Measurements from ENCODE around the gene ABCA7.
A peak's percentile ranks its signal among the peaks of the same experiment; 100 is the strongest.

ABCA7 gene

DNA sequence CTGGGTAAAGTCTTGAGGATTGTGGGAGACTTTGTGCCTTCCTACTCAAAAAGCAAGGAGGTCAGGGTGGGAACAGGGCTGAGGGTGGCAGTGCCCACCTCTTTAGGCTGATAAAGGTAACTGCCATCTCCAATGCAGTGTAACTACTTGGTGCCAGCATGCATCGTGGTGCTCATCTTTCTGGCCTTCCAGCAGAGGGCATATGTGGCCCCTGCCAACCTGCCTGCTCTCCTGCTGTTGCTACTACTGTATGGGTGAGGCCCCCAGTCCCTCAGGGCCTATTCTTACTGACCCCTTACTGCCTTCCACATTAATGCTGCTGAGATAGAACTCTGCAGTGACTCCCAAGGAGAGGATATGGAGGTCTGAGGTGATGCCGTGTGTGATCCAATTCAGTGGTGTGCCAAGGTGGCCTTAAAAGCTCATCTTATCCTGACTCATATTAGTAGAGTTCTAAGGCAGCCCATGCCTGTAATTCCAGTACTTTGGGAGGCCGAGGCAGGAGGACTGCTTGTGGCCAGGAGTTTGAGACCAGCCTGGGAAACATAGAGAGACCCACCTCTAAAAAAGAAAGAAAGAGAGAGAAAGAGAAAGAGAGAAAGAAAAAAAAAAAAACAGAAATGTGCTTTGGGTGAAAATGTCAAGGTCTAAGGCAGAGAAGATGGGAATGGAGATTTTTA, 17.4 kb downstream of the ABCA7 start:
- no peak for DNase-seq (ENCODE audit: low spot score)

DNA sequence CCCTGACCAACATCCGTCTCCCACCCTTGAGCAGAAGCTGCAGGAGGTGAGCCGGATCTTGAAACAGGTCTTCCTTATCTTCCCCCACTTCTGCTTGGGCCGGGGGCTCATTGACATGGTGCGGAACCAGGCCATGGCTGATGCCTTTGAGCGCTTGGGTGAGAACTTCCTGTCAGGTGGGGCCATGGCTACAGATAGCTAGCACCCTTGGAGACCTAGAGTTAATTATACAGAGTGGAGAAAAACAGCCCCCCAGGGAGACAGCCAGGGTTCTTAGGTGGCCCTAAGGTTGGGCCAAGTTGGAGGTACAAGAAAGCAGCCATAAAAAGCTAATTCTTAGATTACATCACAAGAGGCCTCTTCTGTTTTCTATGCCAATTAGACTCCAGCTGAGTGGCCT, 18.2 kb downstream of the ABCA7 start:
- no peak for DNase-seq (ENCODE audit: low spot score)

DNA sequence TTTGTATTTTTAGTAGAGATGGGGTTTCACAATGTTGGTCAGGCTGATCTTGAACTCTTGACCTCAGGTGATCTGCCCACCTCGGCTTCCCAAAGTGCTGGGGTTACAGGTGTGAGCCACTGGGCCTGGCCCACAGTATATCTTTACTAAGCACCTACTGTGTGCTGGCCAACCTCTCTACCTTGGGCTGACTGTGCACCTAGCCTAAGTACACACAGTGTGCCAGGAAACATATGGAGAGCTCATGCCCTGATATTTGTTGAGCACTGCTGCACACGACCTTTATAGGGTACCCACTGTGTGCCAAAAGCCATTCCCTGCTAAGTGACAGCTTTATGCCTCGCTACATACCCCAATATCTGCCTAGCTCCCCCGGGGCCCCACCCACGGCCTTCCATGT, 20.8 kb downstream of the ABCA7 start:
- no peak for DNase-seq (ENCODE audit: low spot score)

DNA sequence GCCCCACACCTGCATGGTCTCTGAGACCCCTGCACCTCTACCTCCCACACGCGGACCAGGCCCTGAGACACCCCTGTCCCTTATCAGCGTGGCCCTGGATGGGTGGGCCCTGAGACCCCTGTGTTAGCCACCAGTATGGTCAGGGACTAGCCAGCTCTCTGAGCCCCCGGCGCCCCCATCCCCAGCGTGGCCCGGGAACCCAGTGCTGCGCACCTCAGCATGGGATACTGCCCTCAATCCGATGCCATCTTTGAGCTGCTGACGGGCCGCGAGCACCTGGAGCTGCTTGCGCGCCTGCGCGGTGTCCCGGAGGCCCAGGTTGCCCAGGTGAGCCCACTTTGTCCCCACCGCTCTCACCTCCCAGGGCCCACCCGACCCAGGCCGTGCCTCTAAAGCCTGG, 22.1 kb downstream of the ABCA7 start:
- DNase-seq (ENCODE audit: low spot score): no peak

DNA sequence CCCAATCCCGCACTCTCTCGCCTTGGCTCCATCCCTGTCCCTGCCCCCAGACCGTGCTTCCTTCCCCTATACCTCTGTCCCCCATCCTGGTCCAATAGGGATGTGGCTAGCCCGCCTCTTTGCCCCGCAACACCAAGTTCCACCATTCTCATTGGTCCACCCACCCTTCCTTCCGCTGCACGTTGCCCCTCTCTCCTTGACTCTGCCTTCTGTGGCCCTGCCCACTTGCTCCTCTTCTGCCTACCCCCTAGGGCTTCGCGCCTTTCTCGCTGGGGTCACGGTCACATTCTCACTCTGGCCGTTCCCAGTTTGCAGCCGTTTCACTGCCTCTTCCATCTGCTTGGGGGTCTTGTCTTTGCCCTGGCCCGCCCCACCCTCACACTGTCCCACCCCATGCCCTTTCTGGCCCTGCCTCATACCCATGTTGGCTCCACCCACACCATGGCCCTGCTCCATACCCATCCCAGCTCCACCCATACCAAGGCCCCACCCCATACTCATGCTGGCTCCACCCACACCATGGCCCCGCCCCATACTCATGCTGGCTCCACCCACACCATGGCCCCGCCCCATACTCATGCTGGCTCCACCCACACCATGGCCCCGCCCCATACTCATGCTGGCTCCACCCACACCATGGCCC, 22.6 kb downstream of the ABCA7 start:
- DNase-seq (ENCODE audit: low spot score): no peak

DNA sequence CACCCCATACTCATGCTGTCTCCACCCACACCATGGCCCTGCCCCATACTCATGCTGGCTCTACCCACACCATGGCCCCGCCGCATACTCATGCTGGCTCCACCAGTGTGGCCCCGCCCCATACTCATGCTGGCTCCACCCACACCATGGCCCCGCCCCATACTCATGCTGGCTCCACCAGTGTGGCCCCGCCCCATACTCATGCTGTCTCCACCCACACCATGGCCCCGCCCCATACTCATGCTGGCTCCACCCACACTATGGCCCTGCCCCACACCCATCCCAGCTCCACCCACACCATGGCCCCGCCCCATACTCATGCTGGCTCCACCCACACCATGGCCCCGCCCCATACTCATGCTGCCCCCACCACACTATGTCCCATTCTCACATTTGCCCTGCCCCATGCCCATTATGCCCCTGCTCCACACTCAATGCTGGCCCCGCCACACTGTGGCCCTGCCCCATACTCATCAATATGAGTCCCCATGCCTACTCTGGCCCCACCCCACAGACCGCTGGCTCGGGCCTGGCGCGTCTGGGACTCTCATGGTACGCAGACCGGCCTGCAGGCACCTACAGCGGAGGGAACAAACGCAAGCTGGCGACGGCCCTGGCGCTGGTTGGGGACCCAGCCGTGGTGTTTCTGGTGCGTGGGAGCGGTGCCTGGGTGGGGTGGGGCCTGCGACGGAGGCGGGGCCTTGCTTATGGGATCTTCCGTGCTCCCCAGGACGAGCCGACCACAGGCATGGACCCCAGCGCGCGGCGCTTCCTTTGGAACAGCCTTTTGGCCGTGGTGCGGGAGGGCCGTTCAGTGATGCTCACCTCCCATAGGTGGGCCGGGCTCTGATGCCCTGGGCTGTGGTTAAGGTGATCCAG, 23.4 kb downstream of the ABCA7 start:
- DNase-seq (ENCODE audit: low spot score): no peak

DNA sequence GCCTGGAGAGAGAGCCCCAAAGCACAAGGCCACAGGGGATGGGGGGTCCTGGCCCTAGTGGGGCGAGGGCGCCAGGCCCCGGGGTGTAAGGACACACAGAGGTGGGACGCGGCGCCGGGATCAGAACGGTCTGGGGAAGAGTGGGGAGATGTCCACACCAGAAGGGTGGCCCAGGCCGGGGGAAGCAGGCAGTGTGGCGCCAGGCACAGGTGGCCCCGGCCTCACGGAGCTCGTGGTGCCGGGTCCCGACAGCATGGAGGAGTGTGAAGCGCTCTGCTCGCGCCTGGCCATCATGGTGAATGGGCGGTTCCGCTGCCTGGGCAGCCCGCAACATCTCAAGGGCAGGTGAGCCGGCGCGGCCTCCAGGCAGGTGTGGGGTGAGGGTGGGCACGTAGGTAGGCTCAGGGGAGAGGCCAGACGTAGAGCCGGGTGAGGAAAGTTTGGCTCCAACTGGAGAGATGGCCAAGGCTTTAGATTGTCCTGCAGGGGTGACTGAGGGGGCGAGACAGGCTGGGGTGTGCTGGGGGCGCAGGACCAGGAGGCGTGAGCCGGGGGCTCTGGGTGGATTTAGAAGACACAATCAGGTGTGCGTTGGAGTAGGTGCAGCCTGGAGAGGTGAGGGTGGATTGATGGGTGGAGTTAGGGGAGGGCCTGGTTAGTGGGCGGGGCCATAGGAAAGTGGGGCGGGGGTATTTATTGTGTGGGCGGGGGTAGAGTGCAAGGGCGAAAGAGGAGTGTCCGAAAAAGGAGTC, 24.2 kb downstream of the ABCA7 start:
- no peak for DNase-seq (ENCODE audit: low spot score)

DNA sequence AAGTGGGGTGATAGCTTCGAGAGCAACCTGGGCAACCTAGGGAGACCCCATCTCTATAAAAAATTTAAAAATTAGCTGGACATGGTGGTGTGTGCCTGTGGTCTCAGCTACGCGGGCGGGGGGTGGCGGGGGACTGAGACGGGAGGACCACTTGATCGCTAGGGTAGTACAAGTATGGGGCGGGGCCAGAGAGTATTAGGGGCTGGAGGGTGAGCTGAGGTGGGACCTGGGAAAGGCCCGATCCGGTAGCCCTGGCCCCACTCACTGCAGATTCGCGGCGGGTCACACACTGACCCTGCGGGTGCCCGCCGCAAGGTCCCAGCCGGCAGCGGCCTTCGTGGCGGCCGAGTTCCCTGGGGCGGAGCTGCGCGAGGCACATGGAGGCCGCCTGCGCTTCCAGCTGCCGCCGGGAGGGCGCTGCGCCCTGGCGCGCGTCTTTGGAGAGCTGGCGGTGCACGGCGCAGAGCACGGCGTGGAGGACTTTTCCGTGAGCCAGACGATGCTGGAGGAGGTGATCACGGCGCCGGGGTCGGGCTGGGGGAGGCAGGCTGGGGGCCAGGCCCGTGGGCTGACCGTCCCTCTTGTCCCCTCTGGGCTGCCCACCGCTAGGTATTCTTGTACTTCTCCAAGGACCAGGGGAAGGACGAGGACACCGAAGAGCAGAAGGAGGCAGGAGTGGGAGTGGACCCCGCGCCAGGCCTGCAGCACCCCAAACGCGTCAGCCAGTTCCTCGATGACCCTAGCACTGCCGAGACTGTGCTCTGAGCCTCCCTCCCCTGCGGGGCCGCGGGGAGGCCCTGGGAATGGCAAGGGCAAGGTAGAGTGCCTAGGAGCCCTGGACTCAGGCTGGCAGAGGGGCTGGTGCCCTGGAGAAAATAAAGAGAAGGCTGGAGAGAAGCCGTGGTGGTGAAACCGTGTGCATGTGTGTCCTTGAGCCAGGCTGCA, 25.0 kb downstream of the ABCA7 start:
- peak; percentile 82 for DNase-seq (ENCODE audit: low spot score)

DNA sequence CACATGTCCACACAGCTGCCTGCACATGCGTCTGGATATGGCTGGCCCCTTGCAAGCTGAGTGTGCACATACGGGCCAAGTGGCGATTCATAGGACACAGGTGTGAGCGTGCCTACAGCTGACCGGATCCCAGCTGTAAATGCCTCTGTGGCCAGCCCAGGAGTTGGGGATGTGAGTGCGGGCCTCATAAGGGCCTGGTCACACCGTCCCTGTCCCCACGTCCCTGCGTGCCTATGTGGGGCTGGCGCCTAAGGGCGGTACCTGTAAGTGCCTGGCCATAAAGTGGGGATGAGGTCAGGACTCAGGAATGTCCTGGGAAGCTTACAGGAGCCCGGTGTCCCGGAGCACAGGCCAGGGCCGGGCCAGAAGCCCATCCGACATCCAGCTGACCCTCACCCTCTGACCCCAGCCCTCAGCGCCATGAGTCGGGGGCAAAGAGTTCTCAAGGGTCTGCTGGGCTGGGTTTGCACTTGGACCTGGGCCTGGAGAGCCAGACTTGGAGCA, 25.8 kb downstream of the ABCA7 start:
- no peak for DNase-seq (ENCODE audit: low spot score)

DNA sequence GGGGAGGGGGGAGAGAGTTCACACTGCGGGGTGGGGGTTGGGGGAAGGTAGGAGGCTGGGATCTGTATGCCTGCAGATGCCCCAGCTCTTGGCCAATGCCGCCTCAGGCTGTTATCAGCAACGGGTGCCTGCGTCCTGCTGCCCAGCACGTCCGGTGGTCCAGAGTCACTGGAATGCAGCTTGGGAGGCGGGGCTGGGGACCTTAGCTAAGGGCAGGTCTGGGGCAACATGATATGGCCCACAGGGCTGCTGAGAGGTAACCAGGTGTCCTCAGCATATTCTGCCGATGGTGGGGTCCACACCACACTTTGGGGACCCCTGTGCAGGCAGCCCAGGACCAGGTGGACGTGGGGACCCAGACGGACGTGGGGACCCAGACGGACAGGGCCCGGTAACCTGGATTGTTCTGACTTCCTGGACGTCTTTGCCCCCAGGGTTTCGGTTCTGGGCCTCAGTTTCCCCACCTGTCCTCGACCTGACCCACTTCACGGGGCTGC, 26.4 kb downstream of the ABCA7 start:
- no peak for DNase-seq (ENCODE audit: low spot score)

DNA sequence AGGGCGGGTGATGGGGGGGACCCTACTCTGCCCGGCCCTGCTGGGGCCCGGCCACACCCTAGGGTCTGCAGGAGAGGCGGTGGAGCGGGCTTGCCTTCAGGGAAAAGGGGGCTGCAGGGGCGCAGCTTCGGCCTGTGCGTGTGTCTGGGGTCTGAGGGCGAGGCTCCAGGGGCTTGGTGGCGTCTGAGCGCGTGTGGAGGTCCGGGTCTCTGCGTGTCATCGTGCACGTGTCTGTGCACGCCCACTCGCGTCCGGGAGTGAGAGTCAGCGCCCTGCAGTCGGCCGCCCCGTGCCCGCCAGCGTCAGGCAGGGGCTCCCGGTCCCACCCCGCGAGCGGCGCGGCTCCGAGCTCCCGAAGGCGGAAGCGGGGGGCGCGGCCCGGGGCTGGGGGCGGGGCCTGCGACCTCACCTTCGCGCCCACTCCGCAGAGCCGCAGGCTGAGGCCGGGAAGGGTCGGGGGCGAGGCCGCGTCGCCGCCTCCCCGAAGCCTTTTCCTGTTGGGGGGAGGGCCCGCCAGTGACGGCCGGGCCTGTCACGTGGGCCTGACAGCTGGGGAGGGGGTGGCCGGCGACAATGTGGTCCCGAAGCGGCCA, 26.9 kb downstream of the ABCA7 start, which contains the start of gene ARHGAP45:
Gene ARHGAP45 (plus strand): TSS at position 420 of the 593 bp plus-strand sequence. CDS start 239 bp downstream, outside the sequence.
- DNase-seq (ENCODE audit: low spot score): peak; percentile 52

DNA sequence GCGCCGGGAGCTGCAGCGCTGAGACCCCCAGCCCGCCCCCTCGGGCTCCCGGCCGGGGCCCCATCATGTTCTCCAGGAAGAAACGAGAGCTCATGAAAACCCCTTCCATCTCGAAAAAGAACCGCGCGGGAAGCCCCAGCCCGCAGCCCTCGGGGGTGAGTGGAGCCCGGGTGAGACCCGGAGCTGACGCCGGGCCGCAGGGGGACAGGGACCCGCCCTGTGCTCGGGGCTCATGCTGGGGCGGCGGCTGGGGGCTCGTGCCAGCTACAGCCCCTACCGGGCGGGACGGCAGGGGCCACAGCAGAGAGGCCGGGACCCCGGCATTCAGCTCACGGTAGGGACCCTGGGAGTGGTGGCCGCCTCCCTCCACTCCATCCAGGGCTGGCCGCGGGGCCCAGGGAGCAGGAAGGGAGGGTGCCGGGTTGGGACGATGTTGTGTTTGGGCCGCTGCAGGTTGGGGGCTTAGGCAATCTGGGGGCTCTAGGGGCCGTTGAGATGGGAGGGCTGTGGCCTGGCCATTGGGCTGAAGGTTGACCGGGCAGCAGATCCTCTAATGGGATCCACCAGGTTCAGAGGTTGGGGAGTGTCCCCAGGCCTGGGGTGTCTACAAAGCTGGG, 27.5 kb downstream of the ABCA7 start:
- no peak for DNase-seq (ENCODE audit: low spot score)

DNA sequence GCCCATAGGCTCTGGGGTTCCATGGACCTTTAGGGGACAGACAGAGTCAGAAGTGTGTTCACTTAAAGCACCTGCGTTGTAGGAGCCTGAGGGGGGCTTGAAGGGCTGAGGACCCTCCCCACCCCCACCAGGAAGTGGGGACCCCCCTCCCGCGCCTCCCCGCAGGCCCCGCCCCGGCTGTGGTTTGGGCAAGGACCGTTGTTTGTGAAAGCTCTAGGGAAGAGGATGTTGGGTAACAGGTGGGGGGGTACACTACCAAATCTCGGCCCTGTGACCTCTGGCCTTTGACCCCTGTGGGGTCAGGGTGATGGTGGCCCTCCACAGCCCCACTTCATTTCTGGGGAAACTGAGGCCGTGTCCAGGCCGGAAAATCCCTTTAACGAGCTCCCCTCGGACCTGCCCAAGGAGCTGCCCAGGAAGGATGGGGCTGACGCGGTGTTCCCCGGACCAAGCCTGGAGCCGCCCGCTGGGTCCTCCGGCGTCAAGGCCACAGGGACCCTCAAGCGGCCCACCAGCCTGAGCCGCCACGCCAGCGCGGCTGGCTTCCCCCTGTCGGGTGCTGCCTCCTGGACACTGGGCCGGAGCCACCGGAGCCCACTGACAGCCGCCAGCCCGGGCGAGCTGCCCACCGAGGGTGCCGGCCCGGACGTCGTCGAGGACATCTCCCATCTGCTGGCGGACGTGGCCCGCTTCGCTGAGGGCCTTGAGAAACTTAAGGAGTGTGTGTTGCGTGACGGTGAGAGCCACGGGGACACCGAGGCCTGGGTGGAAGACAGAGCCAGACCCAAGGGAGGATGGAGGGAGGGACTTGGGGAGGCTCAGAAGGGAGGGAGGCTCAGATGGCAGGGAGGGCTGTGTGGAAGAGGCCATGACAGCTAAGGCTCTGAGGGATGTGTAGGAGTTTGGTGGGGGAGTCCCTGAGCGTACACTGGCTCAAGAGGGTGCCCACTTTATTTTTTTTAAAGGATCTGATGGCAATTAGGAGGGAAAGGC, 28.4 kb downstream of the ABCA7 start:
- DNase-seq (ENCODE audit: low spot score): no peak

DNA sequence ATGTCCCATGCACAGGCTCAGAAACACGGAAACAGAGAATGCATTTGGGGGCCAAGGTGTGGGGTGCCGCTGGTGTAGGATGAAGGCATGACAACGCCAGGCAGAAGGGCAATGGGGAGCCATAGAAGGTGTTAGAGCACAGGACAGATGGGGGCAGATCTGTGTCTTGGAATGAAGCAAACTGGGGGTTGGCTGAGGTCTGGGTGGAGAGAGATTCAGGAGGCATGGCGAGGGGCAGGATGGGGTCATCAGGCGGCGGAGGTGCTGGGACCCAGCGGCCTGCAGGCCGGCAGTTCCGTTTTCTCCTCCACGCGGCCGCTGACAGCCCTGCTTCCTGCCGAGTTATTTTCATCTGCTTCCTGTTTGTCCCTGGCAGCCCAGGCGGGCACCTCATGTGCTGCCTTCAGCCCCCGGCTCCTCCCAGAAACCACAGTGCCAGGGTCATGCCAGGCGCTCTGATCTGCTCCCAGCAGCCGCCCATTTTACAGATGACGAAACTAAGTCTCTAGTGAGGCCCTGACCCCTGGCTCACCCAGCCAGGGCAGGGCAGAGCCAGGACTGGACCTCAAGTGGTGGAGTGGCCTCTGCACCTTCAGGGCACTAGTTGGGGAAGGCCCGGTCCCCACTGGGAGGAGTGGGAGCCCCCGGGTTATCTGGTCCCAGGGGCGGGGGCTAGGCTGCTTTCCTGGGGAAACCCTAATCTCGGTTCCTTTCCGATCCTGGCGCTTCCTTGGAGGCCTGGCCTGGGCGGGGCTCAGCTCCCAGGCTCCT, 29.3 kb downstream of the ABCA7 start:
- DNase-seq (ENCODE audit: low spot score): no peak

DNA sequence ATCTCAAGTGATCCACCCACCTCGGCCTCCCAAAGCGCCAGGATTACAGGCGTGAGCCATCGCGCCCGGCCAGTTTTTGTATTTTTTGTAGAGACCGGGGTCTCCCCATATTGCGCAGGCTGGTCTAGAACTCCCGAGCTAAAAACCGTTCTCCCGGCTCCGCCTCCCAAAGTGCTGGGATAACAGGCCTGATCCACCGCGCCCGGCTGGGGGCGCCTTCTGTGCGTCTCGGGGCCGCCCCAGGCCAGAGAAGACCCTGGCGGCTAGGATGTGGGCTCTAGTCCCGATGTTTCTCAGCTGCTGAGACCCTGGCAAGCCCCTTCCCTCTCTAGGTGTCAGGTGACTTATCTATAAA, 30.6 kb downstream of the ABCA7 start:
- DNase-seq (ENCODE audit: low spot score): no peak

DNA sequence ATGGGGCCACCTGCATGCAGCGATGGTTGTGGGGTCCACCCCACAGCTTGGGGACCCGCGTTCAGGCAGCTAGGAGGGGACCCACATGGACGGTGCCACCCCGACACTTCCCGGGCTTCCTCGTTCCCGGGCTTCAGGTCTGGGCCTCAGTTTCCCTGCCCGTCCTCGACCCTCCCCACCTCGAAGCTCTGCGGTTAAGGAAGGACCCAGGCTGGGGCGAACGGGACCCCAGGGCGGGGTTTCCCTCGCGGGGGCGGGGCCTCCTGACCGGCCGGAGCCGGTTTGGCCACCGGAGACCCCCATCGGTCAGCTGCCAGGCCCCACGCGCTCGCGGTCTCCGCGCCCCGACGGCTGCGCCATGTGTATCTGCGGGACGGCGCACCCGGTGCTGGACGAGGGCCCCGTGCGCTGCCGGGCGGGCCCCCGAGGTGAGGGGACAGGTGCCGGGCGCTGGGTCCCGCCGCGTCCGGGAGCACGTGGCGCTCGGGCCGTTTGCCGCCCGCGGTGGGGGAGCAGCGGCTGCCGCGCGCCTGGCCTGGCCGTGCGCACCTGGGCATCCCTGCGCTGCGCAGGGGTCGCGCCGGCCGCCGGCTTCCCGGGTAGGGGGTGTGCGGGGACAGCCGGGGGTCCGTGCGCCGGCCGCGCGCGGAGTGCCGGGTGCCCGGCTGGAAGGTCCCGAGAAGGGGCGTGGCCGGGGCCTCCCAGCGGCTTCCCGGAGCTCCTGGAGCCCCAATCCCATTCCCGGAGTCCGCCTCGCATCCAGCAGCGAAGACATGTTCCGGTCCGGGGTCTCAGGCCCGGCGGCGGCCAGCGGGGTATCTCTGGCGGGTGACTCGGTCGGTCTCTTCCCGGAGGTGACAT, 31.3 kb downstream of the ABCA7 start:
- peak; percentile 54 for DNase-seq (ENCODE audit: low spot score)

Measured in GM03348 (cell line).